A549 (cell line): ENCODE data around the gene SPNS2. TPM values are rescaled to one million over a fixed set of nuclear protein-coding genes. Genes with fewer than 3 reads are reported as not detected.

Experiments
- ATAC-seq, 2 experiments: fragments of 200-7000 bp in 1 of 2; fragments of >200 bp in 1 of 2; cut with Nextera tagmentation in 1 of 2; cut with Tn5 transposase in 1 of 2; 3 replicates each; pipeline versions ENCODE4 v1.8.0 to v1.9.1; 2018 to 2020; ENCODE audit warnings: mild to moderate bottlenecking in 1 of 2, moderate library complexity in 1 of 2
- CTCF ChIA-PET: fragments of 300-600 bp; sonication (Branson Sonifier 250); formaldehyde crosslinking; extraction: SDS; loops from one replicate; lab custom pipeline; 2021; ENCODE audit warnings: antibody characterized with exemption, inconsistent platforms; lab: Yijun Ruan, JAX
- POLR2A ChIA-PET: fragments of 350-600 bp; formaldehyde crosslinking; extraction: SDS; loops from one replicate; lab custom pipeline; 2021; ENCODE audit warnings: antibody characterized with exemption, inconsistent platforms; lab: Yijun Ruan, JAX
- DNase-seq, 2 experiments: peaks; one replicate each; pipeline versions ENCODE4 v3.0.0 to v3.0.0-alpha.2; 2011 to 2016; ENCODE audit warnings: low read depth in 1 of 2, low spot score in 1 of 2
- FAIRE-seq: peaks from 2 replicates; lab custom pipeline; 2011; peaks lifted over from hg19 to GRCh38; lab: Jason Lieb, UNC
- H3K27ac ChIP-seq, 2 experiments: fragments of >200 bp; sonication (Bioruptor Twin); formaldehyde crosslinking; 3 replicates each; pipeline ENCODE4 v1.5.1; 2016 to 2017
- H3K4me1 ChIP-seq: fragments of >200 bp; sonication (Bioruptor Twin); formaldehyde crosslinking; 3 replicates; pipeline ENCODE4 v1.6.1; 2016
- H3K4me2 ChIP-seq: fragments of >200 bp; sonication (Bioruptor Twin); formaldehyde crosslinking; 3 replicates; pipeline ENCODE4 v1.6.1; 2016
- H3K4me3 ChIP-seq: fragments of >200 bp; sonication (Bioruptor Twin); formaldehyde crosslinking; 3 replicates; pipeline ENCODE4 v1.5.1; 2016
- H3K9me3 ChIP-seq: fragments of >200 bp; sonication (Bioruptor Twin); formaldehyde crosslinking; 3 replicates; pipeline ENCODE4 v1.6.1; 2016
- CHD2 ChIP-seq: fragments of 150-350 bp; IDR thresholded peaks from 2 replicates; pipeline ENCODE4 v1.6.1; 2014; ENCODE audit warnings: low read length; ENCODE audit not compliant: partially characterized antibody
- CHD4 ChIP-seq: fragments of 200-600 bp; sonication (generic); IDR thresholded peaks from 2 replicates; pipeline ENCODE4 v1.6.1; 2016; ENCODE audit warnings: antibody characterized with exemption, mild to moderate bottlenecking, borderline replicate concordance
- EHF ChIP-seq: fragments of 250-450 bp; sonication (Bioruptor Pico); IDR thresholded peaks from 2 replicates; pipeline ENCODE4 v1.5.0; 2020; ENCODE audit warnings: mild to moderate bottlenecking
- HDAC2 ChIP-seq: fragments of 200-600 bp; sonication (generic); IDR thresholded peaks from 2 replicates; pipeline ENCODE4 v1.6.1; 2016
- HOXA7 ChIP-seq: fragments of 250-450 bp; sonication (Bioruptor Pico); IDR thresholded peaks from 2 replicates; pipeline ENCODE4 v1.5.0; 2020; ENCODE audit warnings: mild to moderate bottlenecking, moderate library complexity
- JUN ChIP-seq, 2 experiments: fragments of >200 bp; sonication (Bioruptor Twin); formaldehyde crosslinking; IDR thresholded peaks; 2 replicates in 1 of 2; 3 replicates in 1 of 2; pipeline ENCODE4 v1.6.1; 2016 to 2017
- KDM1A ChIP-seq: fragments of 200-600 bp; sonication (generic); IDR thresholded peaks from 2 replicates; pipeline ENCODE4 v1.6.1; 2016; ENCODE audit warnings: low read depth, mild to moderate bottlenecking
- KDM5A ChIP-seq: fragments of 200-600 bp; sonication (generic); IDR thresholded peaks from 2 replicates; pipeline ENCODE4 v1.6.1; 2016; ENCODE audit warnings: antibody characterized with exemption, mild to moderate bottlenecking
- MYC ChIP-seq: IDR thresholded peaks from 2 replicates; pipeline ENCODE4 v1.6.1; 2012; ENCODE audit warnings: mild to moderate bottlenecking, inconsistent platforms, low read length, improper control_type of control experiment, borderline replicate concordance
- NPAS2 ChIP-seq: fragments of 250-450 bp; sonication (Bioruptor Pico); IDR thresholded peaks from 2 replicates; pipeline ENCODE4 v1.8.0; 2022; ENCODE audit warnings: mild to moderate bottlenecking, moderate library complexity, borderline replicate concordance
- POLR2AphosphoS2 ChIP-seq: conservative IDR thresholded peaks from 2 replicates; pipeline ENCODE4 v1.6.1; 2012; ENCODE audit warnings: low read length, improper control_type of control experiment, inconsistent platforms
- RAD21 ChIP-seq, 2 experiments: fragments of >200 bp in 1 of 2; sonication (Bioruptor Twin) in 1 of 2; formaldehyde crosslinking in 1 of 2; IDR thresholded peaks in 1 of 2; conservative IDR thresholded peaks in 1 of 2; 2 replicates in 1 of 2; 3 replicates in 1 of 2; pipeline ENCODE4 v1.6.1; 2012 to 2018; ENCODE audit warnings: inconsistent platforms in 1 of 2
- RCOR1 ChIP-seq: fragments of 150-350 bp; IDR thresholded peaks from 2 replicates; pipeline ENCODE4 v1.6.1; 2014; ENCODE audit warnings: antibody characterized with exemption, low read length, low read depth
- RNF2 ChIP-seq: fragments of 200-600 bp; sonication (generic); IDR thresholded peaks from 2 replicates; pipeline ENCODE4 v1.6.1; 2016; ENCODE audit warnings: low read depth, mild to moderate bottlenecking, antibody characterized with exemption, moderate library complexity, borderline replicate concordance
- TFCP2L1 ChIP-seq: fragments of 250-450 bp; sonication (Bioruptor Pico); IDR thresholded peaks from 2 replicates; pipeline ENCODE4 v1.5.0; 2021; ENCODE audit warnings: mild to moderate bottlenecking
- ZC3H11A ChIP-seq: fragments of 450-650 bp; IDR thresholded peaks from 2 replicates; pipeline ENCODE4 v1.6.1; 2014; ENCODE audit warnings: antibody characterized with exemption, mild to moderate bottlenecking
- ZFP36 ChIP-seq: fragments of 450-650 bp; IDR thresholded peaks from 2 replicates; pipeline ENCODE4 v1.6.1; 2014; ENCODE audit warnings: borderline replicate concordance; ENCODE audit not compliant: partially characterized antibody
- WGBS: methylation state at CpG from one replicate; pipeline ENCODE4 v1.1.6; 2017; ENCODE audit errors: missing lambda C conversion rate; 5-methylcytosine and 5-hydroxymethylcytosine counted together
- polyA plus RNA-seq, 4 experiments: library from polyadenylated mRNA; depleted of rRNA in 3 of 4; stranded (reverse); fragments of >200 nt; fragmentation: RNase III in 1 of 4; extraction: RNeasy Plus Mini Kit Qiagen cat#74134 plus additional on column Dnase treatment in 1 of 4; gene quantifications; 2 replicates in 3 of 4; 3 replicates in 1 of 4; pipeline ENCODE4 v1.2.3, GENCODE V29; 2011 to 2017
- TF ChIP-seq, protein P1 (sequence below): fragments of >200 bp; sonication (Bioruptor Twin); formaldehyde crosslinking; IDR thresholded peaks from 3 replicates; pipeline ENCODE4 v1.6.1; 2016
- TF ChIP-seq, protein P2 (sequence below): fragments of >200 bp; sonication (Bioruptor Twin); formaldehyde crosslinking; IDR thresholded peaks from 3 replicates; pipeline ENCODE4 v1.5.1; 2016

The SPNS2 gene
- polyA plus RNA-seq, 2 of the 4 experiments (the other 2 are of a cell fraction), result 0.27 to 0.46 TPM

- ChIA-PET CTCF (interaction anchor here (1.0 kb wide), 1 partner anchor 65 kb away, joined by 3 read pairs; no protein-coding TSS in a partner anchor), POLR2A (no interaction called here)
- TF ChIP-seq MYC (no peak), KDM5A (no peak), POLR2AphosphoS2 (no peak)
- TF ChIP-seq, protein P1, sequence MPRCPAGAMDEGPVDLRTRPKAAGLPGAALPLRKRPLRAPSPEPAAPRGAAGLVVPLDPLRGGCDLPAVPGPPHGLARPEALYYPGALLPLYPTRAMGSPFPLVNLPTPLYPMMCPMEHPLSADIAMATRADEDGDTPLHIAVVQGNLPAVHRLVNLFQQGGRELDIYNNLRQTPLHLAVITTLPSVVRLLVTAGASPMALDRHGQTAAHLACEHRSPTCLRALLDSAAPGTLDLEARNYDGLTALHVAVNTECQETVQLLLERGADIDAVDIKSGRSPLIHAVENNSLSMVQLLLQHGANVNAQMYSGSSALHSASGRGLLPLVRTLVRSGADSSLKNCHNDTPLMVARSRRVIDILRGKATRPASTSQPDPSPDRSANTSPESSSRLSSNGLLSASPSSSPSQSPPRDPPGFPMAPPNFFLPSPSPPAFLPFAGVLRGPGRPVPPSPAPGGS, result no peak
- TF ChIP-seq, protein P2, sequence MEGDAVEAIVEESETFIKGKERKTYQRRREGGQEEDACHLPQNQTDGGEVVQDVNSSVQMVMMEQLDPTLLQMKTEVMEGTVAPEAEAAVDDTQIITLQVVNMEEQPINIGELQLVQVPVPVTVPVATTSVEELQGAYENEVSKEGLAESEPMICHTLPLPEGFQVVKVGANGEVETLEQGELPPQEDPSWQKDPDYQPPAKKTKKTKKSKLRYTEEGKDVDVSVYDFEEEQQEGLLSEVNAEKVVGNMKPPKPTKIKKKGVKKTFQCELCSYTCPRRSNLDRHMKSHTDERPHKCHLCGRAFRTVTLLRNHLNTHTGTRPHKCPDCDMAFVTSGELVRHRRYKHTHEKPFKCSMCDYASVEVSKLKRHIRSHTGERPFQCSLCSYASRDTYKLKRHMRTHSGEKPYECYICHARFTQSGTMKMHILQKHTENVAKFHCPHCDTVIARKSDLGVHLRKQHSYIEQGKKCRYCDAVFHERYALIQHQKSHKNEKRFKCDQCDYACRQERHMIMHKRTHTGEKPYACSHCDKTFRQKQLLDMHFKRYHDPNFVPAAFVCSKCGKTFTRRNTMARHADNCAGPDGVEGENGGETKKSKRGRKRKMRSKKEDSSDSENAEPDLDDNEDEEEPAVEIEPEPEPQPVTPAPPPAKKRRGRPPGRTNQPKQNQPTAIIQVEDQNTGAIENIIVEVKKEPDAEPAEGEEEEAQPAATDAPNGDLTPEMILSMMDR, result no peak
- 87% methylated on average over 11 of the region's 11 CpGs for WGBS
- Histone ChIP-seq H3K9me3 (no peaks in the 10 kb centered on the region), H3K4me1 (peaks cover 17% of the 10 kb centered on the region; the same call in 2 of the 3 replicates), H3K27ac (no peak overlapping the region), H3K4me3 (no peak overlapping the region), H3K4me2 (no peak overlapping the region)
- DNase-seq (no peak), FAIRE-seq (no peak), ATAC-seq (no peak)
Observed at GRCh38 chr17:4478318-4478830, 20.3 kb upstream of the SPNS2 start.

DNA sequence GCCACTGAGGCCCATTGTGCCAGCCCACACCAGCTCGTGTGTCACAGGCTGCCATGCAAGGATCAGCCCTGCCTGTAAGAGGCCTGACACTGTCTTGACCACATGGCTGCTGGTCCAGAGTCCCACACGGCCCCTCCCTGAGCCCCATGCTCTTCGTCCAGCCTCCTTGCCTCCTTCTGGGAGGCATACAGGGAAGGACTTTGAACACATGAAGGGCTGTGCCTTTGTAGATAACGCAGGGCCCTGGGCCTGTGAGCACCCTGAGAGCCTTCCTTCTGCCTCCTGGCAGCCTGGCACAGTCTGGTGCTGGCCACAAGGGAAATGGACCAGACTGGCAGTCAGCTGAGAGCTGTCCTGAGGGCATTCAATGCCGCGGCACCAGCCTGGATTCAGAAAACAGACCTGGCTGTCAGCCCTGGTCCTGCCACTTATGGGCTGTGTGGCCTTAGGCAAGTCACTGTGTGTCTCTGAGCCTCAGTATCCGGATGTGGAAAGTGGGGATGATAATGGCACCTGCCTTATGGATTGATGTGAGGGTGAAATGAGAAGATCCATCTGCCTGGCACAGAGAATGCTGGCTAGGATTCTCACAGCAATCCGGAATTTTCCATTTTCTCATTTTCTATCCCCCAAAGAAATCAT lies 19.2 kb upstream of the SPNS2 start:
- DNase-seq (no peak), FAIRE-seq (no peak), ATAC-seq (no peak)
- Histone ChIP-seq H3K9me3 (no peaks in the 10 kb centered on the region), H3K4me1 (peaks cover 22% of the 10 kb centered on the region; the same call in 2 of the 3 replicates), H3K27ac (no peak overlapping the region), H3K4me3 (no peak overlapping the region), H3K4me2 (no peak overlapping the region)
- POLR2A ChIA-PET, result no interaction called here
- CTCF ChIA-PET, result interaction anchor here (1.3 kb wide), 1 partner anchor 87 kb away, joined by 4 read pairs; no protein-coding TSS in a partner anchor
- no peak for TF ChIP-seq NPAS2 (CRISPR knock-in tag)
- TF ChIP-seq ZC3H11A, result no peak
- TF ChIP-seq CHD2, result no peak
- no peak for TF ChIP-seq TFCP2L1 (CRISPR knock-in tag)
- TF ChIP-seq HDAC2, result no peak
- no peak for TF ChIP-seq POLR2AphosphoS2
- peak; percentile 48; the same call in 1 of the 2 replicates for TF ChIP-seq KDM1A
- no peak for TF ChIP-seq EHF (CRISPR knock-in tag)
- TF ChIP-seq ZFP36, result peak; percentile 72
- TF ChIP-seq RNF2, result no peak
- TF ChIP-seq HOXA7 (CRISPR knock-in tag), result no peak
- no peak for TF ChIP-seq RCOR1
- no peak for TF ChIP-seq JUN (IDR thresholded peaks at IDR 0.05)
- WGBS, result 66% methylated on average over 8 of the region's 8 CpGs

- Histone ChIP-seq H3K4me1 (peaks cover 22% of the 10 kb centered on the region; the same call in 2 of the 3 replicates), H3K9me3 (no peaks in the 10 kb centered on the region), H3K27ac (0 out of 6 replicates have a peak overlapping the region, but pooled peaks of 1 of the 2 experiments have one; percentile 10)
- POLR2A ChIA-PET, result no interaction called here
- 52% methylated on average over 13 of the region's 13 CpGs for WGBS
- TF ChIP-seq RAD21 (conservative IDR thresholded peaks at IDR 0.05 in 1 of 2, IDR thresholded peaks at IDR 0.05 in 1 of 2), result no peak
- 0 out of 2 replicates have a peak, but pooled peaks have one; percentile 76 for TF ChIP-seq CHD4
- TF ChIP-seq, all 56 proteins: peak for 1
- CTCF ChIA-PET, result interaction anchor here (0.8 to 1.3 kb wide), 5 partner anchors 11 to 279 kb away, joined by 3 to 4 read pairs (median 4); no protein-coding TSS in a partner anchor
- FAIRE-seq (no peak), ATAC-seq (no peak; a peak in 1 of 6 replicates), DNase-seq (no peak)
- Histone ChIP-seq H3K4me2 (peak overlapping the region; percentile 22; the same call in 2 of the 3 replicates), H3K4me3 (no peak overlapping the region)
Observed at GRCh38 chr17:4479982-4480751, 18.5 kb upstream of the SPNS2 start.
